GM12892 (cell line): ENCODE data around the gene CPNE1.
A peak's percentile ranks its signal among the peaks of the same experiment; 100 is the strongest.

Source experiments
- POLR2A ChIP-seq: IDR thresholded peaks from 2 replicates; pipeline ENCODE4 v1.6.1; 2011; ENCODE audit warnings: low read depth, low read length, control low read depth
- POLR2AphosphoS5 ChIP-seq: IDR thresholded peaks from 2 replicates; pipeline ENCODE4 v1.6.1; 2011; ENCODE audit warnings: low read depth, low read length, control low read depth
- TAF1 ChIP-seq: IDR thresholded peaks from 2 replicates; pipeline ENCODE4 v1.6.1; 2011; ENCODE audit warnings: low read depth, mild to moderate bottlenecking, control low read depth, low read length, borderline replicate concordance

DNA sequence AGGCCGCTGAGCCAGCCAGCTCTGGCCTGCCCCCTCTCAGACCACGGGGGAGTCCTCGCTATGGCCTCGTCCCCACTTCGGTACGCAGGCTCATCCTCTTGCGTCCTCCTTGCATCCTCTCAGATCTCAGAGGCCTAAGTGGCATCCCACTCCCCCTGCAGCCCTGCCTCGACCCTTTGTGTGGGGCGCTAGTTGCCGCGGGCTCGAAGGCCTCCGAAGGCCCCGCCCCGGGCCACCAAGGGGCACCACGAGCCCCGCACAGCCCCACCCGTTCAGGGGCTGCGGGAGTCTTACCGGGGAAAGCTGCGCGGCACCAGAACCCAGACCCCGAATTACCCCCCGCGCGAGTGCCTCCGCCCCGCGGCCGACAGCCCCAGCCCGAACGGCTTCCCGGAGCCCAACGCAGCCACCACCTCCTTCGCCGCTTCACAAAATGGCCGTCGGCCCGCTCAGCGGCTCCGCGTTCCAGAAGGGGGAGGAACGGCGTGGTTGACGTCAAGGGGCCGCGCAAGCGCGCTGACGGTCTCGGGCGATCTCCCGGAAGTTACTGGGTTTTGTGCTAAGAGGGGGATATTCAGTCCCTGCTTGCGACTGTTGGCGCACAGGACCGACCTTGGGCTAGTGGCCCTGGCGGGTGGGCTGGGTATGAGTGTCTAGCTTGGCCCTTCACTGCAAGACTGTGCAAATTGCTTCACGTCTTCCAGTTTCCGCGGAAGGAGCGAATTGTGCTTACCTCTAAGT, at the start of gene CPNE1, which contains the start of gene RBM12:
- peak; percentile 92 for TF ChIP-seq POLR2A
- TF ChIP-seq TAF1, result peak; percentile 95
- TF ChIP-seq POLR2AphosphoS5, result peak; percentile 97
